Measurements from ENCODE around the gene MICU1. TPM values are rescaled to one million over a fixed set of nuclear protein-coding genes. Genes with fewer than 3 reads are reported as not detected.

MICU1 gene
- total and polyA plus RNA-seq, 2 donors (not counting 3 experiments of a cell fraction or from before 2014, with no cell fraction given), result 27.5 to 48.0 TPM

DNA sequence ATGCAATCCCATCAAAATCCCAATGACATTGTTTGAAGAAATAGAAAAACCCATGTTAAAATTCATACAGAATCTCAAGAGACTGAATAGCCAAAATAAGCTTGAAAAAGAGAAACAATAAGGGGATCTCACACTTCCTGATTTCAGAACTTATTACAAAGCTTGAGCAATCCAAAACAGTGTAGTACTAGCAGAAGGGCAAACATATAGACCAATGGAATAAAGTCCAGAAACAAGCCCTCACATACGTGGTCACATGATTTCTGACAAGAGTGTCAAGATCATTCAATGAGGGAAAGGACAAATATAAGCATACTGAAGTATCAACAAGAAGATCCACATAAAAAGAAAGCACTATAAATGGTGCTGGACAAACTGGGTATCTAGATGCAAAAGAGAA lies 31.9 kb downstream of the MICU1 start:
- FAIRE-seq (peak; percentile 4), DNase-seq (ENCODE audit: low read depth, low spot score) (no peak)
- Histone ChIP-seq H3K36me3 (ENCODE audit: control insufficient read depth in 2 of 2, extremely low read depth in 1 of 2, insufficient read depth in 2 of 2, low read length in 2 of 2) (no peaks in the 10 kb centered on the region), H3K27me3 (ENCODE audit: control insufficient read depth in 2 of 2, insufficient read depth in 2 of 2, low read length in 2 of 2) (no peaks in the 10 kb centered on the region), H3K9ac (replicated peaks; ENCODE audit: extremely low read depth, insufficient read depth, low read length) (no peak overlapping the region), H3K4me3 (replicated peaks in 1 of 3; ENCODE audit: insufficient read depth in 1 of 3, low read depth in 1 of 3, low read length in 3 of 3) (no peak overlapping the region), H3K9me3 (replicated peaks; ENCODE audit: control insufficient read depth, insufficient read depth, low read length) (no peaks in the 10 kb centered on the region), H4K20me1 (replicated peaks; ENCODE audit: control insufficient read depth, extremely low read depth, insufficient read depth, low read length) (no peaks in the 10 kb centered on the region), H3K9me1 (replicated peaks; ENCODE audit: control insufficient read depth, extremely low read depth, insufficient read depth, low read length) (no peaks in the 10 kb centered on the region), H3K4me2 (ENCODE audit: insufficient read depth, low read length) (no peak overlapping the region), H3K79me2 (ENCODE audit: control insufficient read depth, insufficient read depth, low read length) (peaks cover 11% of the 10 kb centered on the region), H3K4me1 (ENCODE audit: control insufficient read depth, extremely low read depth, insufficient read depth, low read length) (no peaks in the 10 kb centered on the region), H3K27ac (ENCODE audit: insufficient read depth, low read depth, low read length) (no peak overlapping the region), H2AFZ (ENCODE audit: low read depth, low read length) (no peak overlapping the region)
- CTCF ChIA-PET, result interaction anchor here (1.2 kb wide), 1 partner anchor 10 kb away, joined by 4 read pairs; no protein-coding TSS in a partner anchor
- dilution Hi-C loops (cut with MboI; ENCODE audit: extremely low pct_ligation_motif_present, low sequenced_read_pairs), result no loop called here
- no TSS peak for BruUV-seq (replicated peaks)
- TF ChIP-seq JUN (IDR thresholded peaks at IDR 0.05; ENCODE audit: borderline replicate concordance, insufficient read depth, insufficient read length, low read depth), result no peak
- TF ChIP-seq EZH2 (IDR thresholded peaks at IDR 0.05; ENCODE audit: borderline replicate concordance, low read depth, low read length, severe bottlenecking), result no peak
- TF ChIP-seq FOS (IDR thresholded peaks at IDR 0.05; ENCODE audit: borderline replicate concordance, insufficient read depth, low read length), result no peak
- TF ChIP-seq MYC (IDR thresholded peaks at IDR 0.05; ENCODE audit: low read depth, low read length), result no peak
- TF ChIP-seq, protein P1, sequence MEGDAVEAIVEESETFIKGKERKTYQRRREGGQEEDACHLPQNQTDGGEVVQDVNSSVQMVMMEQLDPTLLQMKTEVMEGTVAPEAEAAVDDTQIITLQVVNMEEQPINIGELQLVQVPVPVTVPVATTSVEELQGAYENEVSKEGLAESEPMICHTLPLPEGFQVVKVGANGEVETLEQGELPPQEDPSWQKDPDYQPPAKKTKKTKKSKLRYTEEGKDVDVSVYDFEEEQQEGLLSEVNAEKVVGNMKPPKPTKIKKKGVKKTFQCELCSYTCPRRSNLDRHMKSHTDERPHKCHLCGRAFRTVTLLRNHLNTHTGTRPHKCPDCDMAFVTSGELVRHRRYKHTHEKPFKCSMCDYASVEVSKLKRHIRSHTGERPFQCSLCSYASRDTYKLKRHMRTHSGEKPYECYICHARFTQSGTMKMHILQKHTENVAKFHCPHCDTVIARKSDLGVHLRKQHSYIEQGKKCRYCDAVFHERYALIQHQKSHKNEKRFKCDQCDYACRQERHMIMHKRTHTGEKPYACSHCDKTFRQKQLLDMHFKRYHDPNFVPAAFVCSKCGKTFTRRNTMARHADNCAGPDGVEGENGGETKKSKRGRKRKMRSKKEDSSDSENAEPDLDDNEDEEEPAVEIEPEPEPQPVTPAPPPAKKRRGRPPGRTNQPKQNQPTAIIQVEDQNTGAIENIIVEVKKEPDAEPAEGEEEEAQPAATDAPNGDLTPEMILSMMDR (IDR thresholded peaks at IDR 0.05; ENCODE audit: extremely low read depth in 1 of 2, insufficient read depth in 1 of 2, low read depth in 1 of 2, low read length in 2 of 2), result no peak
- TF ChIP-seq POLR2AphosphoS5 (IDR thresholded peaks at IDR 0.05; ENCODE audit: insufficient read depth, low read depth, low read length), result no peak
- no peak for TF ChIP-seq GATA2 (IDR thresholded peaks at IDR 0.05; ENCODE audit: insufficient read depth, insufficient read length, low read depth, low read length)
- TF ChIP-seq, protein P2, sequence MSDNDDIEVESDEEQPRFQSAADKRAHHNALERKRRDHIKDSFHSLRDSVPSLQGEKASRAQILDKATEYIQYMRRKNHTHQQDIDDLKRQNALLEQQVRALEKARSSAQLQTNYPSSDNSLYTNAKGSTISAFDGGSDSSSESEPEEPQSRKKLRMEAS (IDR thresholded peaks at IDR 0.05; ENCODE audit: insufficient read depth, insufficient read length), result no peak
- no peak for TF ChIP-seq POLR2A (IDR thresholded peaks at IDR 0.05; ENCODE audit: low read depth, low read length)
- POLR2A ChIA-PET, result no interaction called here
- intact Hi-C loops (cut with micrococcal nuclease), result no loop called here

Measured in endothelial cell of umbilical vein (primary cell).